Measurements from ENCODE around the gene TCF4.

TCF4 gene

DNA sequence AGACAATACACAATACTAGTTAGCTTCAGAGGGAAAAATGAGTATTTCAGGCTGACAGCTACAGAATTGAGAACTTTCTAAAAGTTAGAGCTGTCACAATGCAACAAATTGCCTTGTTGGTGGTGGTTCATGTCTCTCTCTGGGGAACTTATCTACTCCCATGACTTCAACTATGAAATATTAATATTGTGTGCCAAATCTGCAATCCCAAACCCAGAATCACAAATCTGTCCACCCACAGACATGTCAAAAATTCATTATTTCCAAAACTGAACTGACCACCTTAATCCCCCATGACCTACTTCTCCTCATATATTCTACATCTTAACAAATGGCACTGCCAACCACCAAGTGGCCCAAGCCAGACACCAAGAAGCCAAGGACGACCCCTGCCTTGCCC lies 143.5 kb downstream of the TCF4 start:
- no peak for DNase-seq

DNA sequence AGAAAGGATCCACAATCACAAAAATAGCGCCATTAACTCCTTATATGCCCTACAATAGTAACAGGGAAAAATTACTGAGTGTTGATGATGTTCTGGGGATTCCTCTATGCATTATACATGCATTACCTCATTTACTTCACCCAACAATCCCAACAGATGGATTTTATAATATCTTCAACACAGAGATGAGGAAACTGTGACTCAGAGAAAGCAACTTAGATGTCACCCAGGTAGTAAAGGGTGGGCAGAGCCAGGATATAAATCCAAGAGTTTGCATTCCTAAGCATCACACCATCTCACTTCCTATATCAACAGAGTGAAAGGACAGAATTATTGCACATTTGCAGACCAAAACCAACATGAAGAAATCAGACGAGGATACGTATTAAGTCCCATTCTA lies 144.2 kb downstream of the TCF4 start:
- DNase-seq, result no peak

DNA sequence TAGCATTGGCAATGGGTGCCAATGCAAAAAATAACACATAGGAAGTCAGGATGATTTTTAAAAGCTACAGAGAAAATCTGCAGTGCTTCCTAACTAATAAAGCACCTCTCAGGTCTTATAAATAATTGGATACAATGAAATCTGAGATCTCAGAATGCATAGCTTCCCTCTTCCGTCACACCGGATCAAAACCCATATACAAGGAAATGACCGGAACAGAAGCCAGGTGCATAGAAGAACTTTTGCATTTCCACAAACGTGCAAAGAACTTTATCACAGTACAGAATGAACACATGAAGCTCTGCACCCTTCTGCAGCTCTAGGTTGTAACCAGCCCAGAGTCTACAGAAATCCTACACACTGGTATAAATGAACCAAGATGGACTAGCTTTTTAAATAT lies 145.4 kb downstream of the TCF4 start:
- no peak for DNase-seq

DNA sequence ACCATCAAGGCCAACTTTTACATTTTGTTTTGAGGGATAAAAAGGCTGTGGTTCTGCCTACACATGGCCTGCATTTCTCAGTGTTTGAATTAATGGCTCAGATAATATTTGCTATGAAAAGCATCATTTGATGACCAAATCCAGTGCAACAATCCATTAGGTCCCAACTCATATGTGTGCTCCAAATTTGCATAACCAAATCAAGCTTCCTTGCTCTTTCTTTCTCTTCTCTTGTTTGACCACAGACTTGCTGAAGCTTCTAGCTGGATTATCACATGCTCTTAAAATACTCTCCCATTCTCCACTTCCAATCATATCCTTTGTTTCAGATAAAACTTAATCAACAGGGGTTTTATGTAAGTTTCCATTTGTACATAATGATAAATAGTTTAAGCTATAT lies 147.0 kb downstream of the TCF4 start:
- DNase-seq, result no peak

DNA sequence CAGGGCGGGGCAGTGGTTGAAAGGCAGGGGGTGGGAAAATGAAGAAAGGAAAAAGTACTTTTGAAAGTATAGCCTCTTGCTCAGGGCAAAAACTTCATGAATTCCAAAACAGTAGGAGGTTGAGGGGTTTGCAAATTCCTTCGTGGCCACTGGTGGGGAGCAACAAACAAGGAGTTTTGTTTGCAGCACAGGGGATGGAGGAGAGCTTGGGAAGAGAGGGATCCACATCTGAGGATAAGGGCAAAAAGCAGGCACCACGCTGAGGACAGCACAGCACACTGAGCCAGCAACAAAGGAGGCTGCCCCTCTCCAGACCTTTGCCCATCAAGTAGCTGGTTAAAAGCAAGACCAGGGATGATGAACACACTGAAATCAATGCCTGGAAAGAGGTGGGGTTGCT lies 148.9 kb downstream of the TCF4 start:
- DNase-seq, result no peak

DNA sequence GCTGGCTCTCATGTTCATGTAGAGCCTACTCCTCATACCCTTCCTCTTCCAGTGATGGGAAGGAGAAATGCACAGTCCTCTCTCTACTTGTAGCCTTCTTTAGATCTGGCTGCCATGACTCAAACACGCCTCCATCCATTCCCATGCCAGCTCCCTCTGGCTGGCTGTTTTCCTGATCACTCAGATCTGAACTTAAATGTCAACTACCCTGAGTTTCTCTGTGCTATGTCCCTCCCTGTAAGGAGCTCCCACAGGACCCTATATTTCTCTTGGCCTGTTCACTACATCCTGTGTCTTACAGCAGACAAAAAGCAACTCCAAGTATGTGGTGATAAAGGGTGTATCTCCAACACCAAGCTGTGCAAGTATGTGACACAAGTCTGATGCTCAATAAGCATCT lies 152.4 kb downstream of the TCF4 start:
- no peak for DNase-seq

DNA sequence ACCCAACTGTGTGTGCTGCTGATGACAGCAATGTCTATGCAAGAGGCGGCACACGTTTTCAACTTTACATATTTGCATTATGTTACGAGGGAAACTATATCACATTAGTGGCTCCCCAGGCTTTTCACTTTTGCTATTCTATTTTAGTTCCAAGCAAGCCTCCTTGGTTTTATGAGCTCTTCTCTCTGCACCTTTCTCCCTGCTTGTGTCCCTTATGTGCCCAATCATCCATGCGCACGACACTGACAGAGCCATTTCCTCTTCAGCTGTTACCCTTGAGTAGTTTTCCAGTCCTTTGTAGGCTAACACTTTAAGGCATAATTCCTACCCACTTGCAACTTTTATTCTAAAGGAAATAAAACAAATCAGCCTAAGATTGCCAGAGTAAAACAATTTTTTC lies 154.3 kb downstream of the TCF4 start:
- no peak for DNase-seq

DNA sequence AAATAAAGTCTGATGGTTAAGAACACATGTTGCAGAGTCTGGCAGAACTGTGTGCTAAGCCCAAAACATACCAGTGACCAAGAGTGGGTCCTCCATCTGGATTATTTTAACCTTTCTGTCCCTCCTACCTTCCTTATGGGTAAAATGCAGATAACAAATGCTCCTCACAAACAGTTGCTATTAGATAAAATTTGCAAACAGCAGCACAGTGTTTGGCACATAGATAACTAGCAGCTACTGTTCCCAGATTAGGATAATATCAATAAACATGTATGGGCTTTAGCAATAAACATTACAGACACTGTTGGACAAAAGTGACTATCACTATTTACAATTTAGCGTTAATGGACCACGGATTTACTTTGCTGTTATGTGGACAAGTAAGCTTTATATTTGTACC lies 154.9 kb downstream of the TCF4 start:
- no peak for DNase-seq

DNA sequence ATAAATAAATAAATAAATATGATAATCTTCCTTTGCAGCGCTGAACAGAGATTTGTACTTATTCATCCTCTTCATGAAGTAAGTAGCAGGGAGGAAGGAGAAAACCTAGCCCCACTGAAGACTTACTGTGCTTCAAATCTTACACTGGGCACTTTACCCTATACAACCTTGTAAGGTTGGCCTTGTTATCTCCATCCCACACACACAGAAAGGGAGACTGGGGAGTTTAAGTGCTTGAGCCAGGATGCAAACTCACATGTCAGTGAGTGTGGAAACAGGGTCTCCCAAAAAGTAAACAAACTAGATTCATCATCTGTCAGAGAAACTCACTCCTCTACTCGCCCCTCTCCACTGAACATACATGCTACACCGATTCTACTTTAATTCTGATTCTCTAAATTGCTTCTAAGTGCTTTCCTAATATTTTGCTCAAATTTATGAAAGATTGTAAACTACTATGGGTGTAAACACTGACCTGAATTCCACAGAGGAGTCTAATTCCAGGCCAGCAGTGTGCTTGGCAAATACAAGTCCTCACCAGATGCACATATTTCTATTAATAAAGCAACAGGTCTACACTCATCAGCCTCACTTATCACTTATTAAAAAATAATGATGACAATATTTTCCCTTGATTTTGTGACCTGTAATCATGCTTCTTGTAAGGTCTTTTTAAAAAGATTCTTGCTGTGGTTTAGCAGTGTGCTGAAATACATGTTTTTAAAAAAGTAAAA lies 155.5 kb downstream of the TCF4 start:
- no peak for DNase-seq

DNA sequence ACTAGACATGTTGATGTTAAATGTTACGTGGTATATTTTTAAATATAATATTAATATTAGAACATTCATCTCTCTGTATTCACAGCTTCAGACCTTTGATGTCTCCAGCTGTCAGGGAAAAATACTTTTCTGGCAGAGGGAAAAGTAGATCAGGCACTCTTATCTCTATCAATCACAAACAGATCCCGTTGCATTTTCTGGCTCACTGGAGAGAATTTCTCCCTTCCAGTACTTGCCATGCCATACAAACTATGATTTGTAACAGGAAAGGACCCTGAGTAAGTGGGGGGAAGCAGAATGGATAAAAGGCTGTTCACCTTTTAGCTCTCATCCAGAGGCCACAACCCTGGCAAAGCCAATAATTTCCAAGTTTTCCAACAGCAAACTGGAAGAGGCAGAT lies 158.0 kb downstream of the TCF4 start:
- no peak for DNase-seq

DNA sequence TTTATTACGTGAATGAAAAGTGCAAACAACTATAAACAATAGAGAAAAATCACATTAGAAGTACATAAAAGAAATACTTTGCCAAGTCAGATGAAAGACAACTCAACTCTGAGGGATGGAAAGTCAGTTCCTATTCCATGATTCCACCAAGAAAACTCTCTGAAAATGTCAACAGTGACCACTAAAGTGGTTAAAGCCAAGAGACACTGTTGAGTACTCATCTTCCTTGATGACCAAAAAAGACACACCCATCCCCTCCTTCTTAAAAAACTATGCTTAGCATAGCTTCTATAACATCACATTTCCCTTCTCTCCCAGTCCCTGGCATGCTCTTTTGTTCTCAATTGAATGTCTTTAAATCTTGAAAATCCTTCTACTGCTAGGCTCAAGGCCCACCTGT lies 160.0 kb downstream of the TCF4 start:
- DNase-seq, result no peak

DNA sequence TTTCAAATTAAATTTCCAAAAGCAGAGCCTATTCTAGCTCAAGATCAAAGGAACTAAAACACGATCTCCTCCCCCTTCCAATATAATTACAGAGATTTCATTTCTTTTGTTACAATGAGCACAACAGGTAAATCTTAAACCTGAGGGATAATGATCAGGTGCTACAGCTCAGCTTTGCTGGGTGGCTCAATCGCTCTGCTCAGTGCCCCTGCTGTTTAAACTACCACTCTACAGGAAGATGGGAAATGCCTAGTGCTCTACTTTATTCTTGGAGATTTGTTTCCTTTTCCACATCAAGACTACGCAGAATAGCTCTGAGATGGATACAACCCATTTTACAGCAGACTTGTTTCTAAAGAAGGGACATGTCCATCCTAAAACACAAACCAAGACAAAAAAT lies 162.3 kb downstream of the TCF4 start:
- no peak for DNase-seq

DNA sequence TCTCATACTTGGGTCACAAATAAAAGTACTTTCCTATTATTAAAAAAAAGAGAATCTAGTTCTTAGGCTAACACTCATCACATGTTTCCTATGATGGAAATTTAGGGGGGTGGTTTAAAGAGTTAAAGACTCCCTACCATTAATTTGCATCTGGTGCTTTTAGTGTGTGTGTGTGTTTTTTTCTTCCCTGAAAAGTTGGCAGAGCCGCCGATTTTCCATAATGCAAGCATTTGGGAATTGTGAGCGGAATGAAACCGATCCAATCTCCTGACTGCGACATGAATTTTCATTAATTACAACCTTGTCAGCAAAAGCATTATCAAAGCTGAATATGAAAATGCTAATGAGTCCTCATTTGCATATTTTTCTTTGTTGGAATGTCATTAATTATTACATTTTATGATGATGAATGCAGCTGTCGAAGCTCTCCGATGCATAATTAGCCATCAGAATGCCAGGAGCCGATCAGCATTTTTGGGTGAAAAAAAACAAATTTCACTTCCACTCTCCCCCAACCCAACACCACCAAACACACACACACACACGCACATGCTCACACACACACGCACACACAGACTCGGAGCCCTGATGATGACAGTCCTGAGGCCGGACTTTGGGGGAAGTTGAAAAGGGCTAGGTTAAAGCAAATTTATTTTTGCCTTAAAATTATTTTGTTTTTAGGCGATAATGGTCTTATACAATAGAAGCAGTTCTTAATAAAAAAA lies 165.4 kb downstream of the TCF4 start:
- DNase-seq, result peak in 20 of 56 donors; percentile 7 to 50 (median 26)

DNA sequence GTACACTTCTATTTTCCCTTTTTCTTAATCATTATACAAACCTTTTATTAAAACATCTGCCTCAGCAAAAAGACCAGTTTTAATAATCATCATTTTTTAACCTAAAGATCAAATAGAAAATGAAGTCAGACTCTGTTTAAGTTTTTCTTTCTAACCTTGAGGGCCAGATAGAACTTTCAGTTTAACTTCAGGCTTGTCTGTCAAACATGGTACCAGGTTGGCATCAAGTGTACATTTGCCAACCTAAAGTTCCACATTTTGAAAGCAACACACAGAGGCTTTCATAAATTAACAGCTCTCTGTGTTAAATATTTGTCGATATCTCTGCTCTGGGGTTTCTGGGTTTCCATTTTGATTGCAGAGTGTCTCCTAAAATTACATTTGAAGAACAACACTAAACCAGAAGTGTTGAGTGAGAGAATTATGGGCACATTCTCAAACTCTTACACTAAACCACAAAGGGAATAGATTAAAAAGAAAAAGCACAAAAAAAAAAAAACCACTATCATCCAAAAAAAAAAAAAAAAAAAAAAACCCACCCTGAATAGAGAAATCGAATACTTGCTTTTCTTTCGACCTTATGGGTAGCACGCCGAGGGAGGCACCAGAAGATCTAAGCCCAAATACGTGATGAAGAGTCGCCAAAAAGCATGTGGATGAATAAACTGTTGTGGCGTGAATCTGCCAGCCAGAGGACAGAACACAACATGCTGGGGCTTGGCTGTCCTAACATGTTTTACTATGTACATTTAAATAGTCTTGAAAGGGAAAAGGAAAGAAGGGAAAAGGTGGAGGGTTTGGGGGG lies 166.2 kb downstream of the TCF4 start:
- DNase-seq, result peak in 7 of 56 donors; percentile 18 to 43 (median 29)

DNA sequence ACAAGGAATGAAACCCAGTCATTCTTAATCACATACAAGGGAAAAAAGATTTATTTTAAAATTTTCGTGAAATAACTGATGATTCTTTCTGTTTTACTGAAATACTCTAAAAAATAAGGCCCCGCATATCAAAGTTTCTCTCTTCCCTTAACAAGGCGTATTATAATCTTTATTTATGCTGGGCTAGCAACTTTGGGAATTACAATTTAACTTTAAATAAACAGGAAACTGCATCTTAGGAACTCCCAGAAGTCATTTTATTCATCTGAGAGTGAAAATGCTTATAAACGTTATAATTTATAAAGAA lies 166.7 kb downstream of the TCF4 start:
- no peak for DNase-seq

DNA sequence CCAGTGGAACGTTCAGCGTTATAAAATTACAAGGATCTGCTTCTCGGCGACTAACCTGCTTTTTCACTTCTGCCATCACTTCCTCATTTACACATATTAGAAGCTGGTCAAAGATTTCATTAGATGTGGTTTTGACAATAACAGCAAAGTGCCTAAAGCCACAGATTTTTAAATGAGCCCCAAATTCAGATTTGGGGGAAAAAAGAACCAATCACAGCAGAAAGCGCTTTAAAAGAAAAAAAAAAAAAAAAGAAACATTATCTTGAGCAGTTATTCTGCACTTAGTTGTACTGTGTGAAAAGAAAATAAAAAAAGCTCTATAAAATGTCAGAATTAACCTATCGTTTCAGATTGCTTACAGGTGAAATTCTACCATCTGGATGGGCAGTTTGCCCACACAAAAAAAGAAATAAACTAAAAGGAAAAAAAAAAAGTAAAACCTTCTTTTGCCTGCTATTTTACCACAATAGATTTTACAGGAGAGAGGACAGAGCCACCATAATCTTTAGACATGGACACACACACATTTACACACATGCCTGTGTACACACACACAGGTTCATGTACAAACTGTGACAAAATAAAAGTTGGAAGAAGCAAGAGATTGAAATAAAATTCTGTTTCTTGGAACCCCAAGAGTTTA lies 167.2 kb downstream of the TCF4 start:
- no peak for DNase-seq

DNA sequence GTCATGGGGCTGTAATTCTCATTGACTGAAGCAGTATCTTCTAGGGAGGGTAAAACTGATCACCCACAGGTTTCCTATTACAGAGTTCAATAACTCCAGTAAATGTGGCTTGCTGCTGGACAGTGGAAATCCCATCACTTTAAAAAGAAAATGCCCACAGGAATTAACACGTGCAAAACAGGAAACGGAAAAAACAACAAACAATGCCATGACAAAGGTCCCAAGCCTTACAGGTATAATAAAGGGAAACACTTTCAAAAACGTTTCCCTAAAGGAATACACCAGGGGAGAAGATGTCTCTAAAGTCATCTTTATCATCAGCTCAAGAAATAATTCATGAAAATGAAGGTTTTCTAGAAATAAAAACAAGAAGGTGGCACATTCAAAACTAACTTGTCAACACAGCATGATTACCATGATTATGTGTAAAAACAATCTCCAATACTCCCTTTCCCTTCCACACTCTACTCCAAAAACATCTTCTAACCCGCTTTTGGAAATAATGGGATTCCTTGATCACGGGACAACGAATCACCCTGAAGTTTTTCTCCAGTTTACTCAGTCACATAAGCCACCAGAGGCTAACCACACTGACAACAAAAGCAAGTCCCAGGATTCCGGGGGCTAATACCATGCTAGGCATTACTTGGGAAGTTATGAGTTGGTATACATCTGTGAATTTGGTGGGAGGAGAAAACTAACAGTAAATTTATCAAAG lies 167.9 kb downstream of the TCF4 start:
- DNase-seq, result peak in 3 of 56 donors; percentile 9 to 31 (median 20)

DNA sequence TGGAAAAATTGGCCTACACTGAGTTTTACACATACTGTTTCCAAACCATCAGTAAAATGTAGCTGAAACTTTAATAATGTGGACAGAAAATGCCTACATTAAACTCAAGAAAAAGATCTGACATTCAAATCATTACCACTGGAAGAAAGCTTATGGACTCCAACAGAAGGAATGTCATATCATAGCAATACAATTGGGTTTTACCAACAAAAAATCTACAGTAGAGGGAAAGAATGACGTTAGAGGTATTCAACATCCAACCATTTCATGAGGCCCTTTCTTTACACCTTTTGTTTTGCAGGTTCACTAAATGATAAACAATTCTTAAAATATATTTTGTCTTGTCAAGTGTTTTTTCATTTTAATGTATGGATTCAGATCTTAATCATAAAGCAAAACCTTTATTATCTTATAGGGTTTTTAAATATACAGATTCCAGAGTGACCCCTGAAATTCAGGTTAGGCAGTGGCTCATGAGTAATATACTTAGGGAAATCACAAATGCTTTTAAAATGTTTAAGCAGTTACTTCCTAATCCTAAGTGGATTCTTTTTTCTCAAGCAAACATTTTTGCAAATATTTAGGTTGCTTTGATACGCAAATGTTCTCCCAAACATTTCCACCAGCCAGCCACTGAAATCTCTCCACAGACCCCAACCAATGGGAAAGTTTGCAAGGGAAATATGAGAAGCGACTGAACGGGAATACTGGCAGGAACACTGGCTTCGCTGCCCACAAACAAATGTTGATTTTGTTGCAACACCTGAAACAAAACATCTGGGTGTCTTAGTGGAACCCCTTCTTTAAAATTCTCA lies 168.7 kb downstream of the TCF4 start:
- no peak for DNase-seq

DNA sequence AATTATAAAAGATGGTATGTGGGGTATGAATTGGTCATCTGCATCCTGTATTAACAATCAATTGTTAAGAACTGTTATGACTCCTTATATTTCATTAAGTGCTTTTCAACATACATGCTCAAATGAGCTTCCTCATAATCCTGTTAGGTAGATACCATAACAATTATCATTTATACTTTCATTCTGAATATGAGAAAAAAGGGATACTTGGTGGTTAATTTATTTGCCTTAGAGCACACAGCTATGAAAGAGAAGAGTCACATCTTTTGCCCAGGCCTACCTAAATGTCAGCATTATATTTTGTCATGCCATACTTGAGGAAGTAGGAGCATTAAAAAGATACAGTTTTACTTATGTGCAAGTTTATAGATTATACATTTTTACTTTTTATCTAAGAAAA lies 169.6 kb downstream of the TCF4 start:
- no peak for DNase-seq

DNA sequence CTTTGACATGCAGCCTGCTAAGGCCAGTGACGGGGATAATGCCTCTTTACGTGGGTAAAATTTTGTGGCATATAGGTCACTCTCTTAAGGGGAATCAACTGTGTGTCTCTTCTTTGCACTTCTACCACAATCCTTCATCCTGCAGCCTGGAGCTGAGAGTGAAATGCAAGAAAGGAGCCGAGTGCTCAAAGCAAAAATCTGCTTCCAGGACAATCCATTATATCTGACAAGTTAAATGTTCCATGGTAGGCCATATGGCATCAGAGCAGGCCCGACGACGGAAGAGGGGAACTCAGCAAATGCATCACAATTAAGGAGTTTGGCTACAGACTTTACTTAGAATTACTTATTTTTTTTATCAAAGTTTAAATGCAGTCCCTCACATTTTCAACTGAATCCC lies 171.2 kb downstream of the TCF4 start:
- no peak for DNase-seq
